GM18507 (cell line): ENCODE results near the gene LIX1.
A peak's percentile ranks its signal among the peaks of the same experiment; 100 is the strongest.
"Not testable (repeated sequence)": the region's sequence is repeated elsewhere in the genome, so short reads cannot be mapped to it uniquely, and the experiment has no call there.

Experiments used
- DNase-seq: peaks from one replicate; pipeline ENCODE4 v3.0.0; 2011; ENCODE audit warnings: low read depth; ENCODE audit not compliant: insufficient read length; ENCODE audit errors: extremely low spot score
- FAIRE-seq: peaks from 2 replicates; lab custom pipeline; 2011; peaks lifted over from hg19 to GRCh38; lab: Jason Lieb, UNC

The LIX1 gene

GRCh38 chr5:97148288-97148687 lies 5.9 kb upstream of the LIX1 start:
- FAIRE-seq: no peak
- no peak for DNase-seq

GRCh38 chr5:97143704-97144103 lies 1.3 kb upstream of the LIX1 start:
- no peak for DNase-seq
- FAIRE-seq: no peak

- FAIRE-seq: no peak
- no peak for DNase-seq
Observed at GRCh38 chr5:97141539-97141938, 872 bp downstream of the LIX1 start.

GRCh38 chr5:97141031-97141430 lies 1.4 kb downstream of the LIX1 start:
- no peak for FAIRE-seq
- no peak for DNase-seq

GRCh38 chr5:97140250-97140649 lies 2.2 kb downstream of the LIX1 start:
- not testable (repeated sequence) for FAIRE-seq

GRCh38 chr5:97136475-97136874 lies 5.9 kb downstream of the LIX1 start:
- no peak for FAIRE-seq
- DNase-seq: no peak

More at GRCh38 chr5:97140250-97140649, 2.2 kb downstream of the LIX1 start:
- not testable (repeated sequence) for DNase-seq

- FAIRE-seq: no peak
Observed at GRCh38 chr5:97135868-97136267, 6.5 kb downstream of the LIX1 start.

GRCh38 chr5:97134634-97135033 lies 7.8 kb downstream of the LIX1 start:
- FAIRE-seq (no peak), DNase-seq (no peak)

More at GRCh38 chr5:97135868-97136267, 6.5 kb downstream of the LIX1 start:
- DNase-seq: no peak

- FAIRE-seq: no peak
Observed at GRCh38 chr5:97133101-97133500, 9.3 kb downstream of the LIX1 start.

GRCh38 chr5:97131921-97132320 lies 10.5 kb downstream of the LIX1 start:
- FAIRE-seq (no peak), DNase-seq (no peak)

More at GRCh38 chr5:97133101-97133500, 9.3 kb downstream of the LIX1 start:
- no peak for DNase-seq

- DNase-seq: no peak
- FAIRE-seq: no peak
Observed at GRCh38 chr5:97131139-97131710, 11.2 kb downstream of the LIX1 start.

- FAIRE-seq (no peak), DNase-seq (no peak)
Observed at GRCh38 chr5:97127727-97128126, 14.7 kb downstream of the LIX1 start.

GRCh38 chr5:97125125-97125683 lies 17.2 kb downstream of the LIX1 start:
- DNase-seq: no peak
- FAIRE-seq: no peak

GRCh38 chr5:97124335-97124734 lies 18.1 kb downstream of the LIX1 start:
- FAIRE-seq (no peak), DNase-seq (no peak)

GRCh38 chr5:97121848-97122247 lies 20.6 kb downstream of the LIX1 start:
- no peak for DNase-seq

GRCh38 chr5:97120195-97120594 lies 22.2 kb downstream of the LIX1 start:
- no peak for DNase-seq
- no peak for FAIRE-seq

More at GRCh38 chr5:97121848-97122247, 20.6 kb downstream of the LIX1 start:
- no peak for FAIRE-seq

- DNase-seq (no peak), FAIRE-seq (no peak)
Observed at GRCh38 chr5:97119007-97119390, 23.4 kb downstream of the LIX1 start.

GRCh38 chr5:97118261-97119006 lies 24.0 kb downstream of the LIX1 start:
- FAIRE-seq (peak; percentile 29), DNase-seq (no peak)

- DNase-seq (no peak), FAIRE-seq (no peak)
Observed at GRCh38 chr5:97115932-97116331, 26.5 kb downstream of the LIX1 start.

GRCh38 chr5:97112230-97112629 lies 30.2 kb downstream of the LIX1 start:
- DNase-seq: no peak
- FAIRE-seq: no peak

- no peak for DNase-seq
- no peak for FAIRE-seq
Observed at GRCh38 chr5:97111616-97112015, 30.8 kb downstream of the LIX1 start.
